ENCODE data around the gene CFAP46. TPM values are rescaled to one million over a fixed set of nuclear protein-coding genes. Genes with fewer than 3 reads are reported as not detected.

Gene CFAP46
- total RNA-seq, 4 donors from 2014 or later, result 0.32 to 0.54 TPM; not detected in 2

DNA sequence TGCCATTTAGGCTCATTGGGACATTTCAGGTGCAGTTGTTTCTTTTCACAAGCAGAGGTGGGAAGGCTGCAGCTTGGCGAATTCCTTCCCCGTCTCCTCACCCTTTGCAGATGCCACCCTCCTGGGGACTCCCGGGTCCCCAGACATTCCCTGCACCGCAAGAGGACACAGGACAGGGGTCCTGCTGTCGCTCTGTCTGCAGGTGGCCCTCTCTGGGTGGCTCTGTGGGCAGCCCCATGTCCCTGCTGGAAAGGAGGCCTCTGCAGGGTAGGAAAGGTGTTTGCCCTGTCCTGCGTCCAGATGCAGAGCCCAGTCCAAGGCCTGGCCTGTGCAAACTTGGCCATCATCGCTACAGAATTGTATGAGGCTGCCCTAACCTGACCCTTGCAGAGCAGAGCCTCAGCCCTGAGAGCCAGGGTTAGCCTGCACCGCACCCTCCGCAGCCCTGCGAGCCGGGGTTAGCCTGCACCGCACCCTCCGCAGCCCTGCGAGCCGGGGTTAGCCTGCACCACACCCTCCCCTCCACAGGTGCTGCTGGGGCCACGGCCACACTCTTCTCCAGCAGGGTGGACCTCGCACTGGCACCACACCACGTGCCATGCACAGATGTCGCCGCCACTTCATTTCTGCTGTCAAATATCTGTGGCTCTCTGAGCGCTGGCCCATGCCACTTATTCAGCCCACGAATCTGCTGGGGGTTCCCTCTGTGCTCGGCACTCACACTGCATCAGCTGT, 61.0 kb downstream of the CFAP46 start:
- intact Hi-C loops (cut with DNase I; ENCODE audit: low total_unique reads), result no loop called here
- DNase-seq (ENCODE audit: low spot score in 2 of 2), result peak in 1 of 2 donors; percentile 66
- no peak for TF ChIP-seq CTCF (IDR thresholded peaks at IDR 0.05)
- no peak for TF ChIP-seq POLR2A (IDR thresholded peaks at IDR 0.05)
- H3K4me3 ChIP-seq (ENCODE audit: low read depth, poor library complexity, severe bottlenecking), result no peak overlapping the region
- WGBS, 2 donors, result 91 to 92% methylated on average over 23 of the region's 23 CpGs

GRCh38 chr10:132880128-132880981, 62.0 kb downstream of the CFAP46 start:
- peak in 1 of 2 donors; percentile 75 for DNase-seq (ENCODE audit: low spot score in 2 of 2)
- WGBS, 2 donors, result 87 to 89% methylated on average over 21 to 35 of the region's 35 CpGs
- TF ChIP-seq POLR2A (IDR thresholded peaks at IDR 0.05), result no peak
- TF ChIP-seq CTCF (IDR thresholded peaks at IDR 0.05), result no peak
- H3K4me3 ChIP-seq (ENCODE audit: low read depth, poor library complexity, severe bottlenecking), result no peak overlapping the region
- intact Hi-C loops (cut with DNase I; ENCODE audit: low total_unique reads), result no loop called here

GRCh38 chr10:132879408-132880127, 62.8 kb downstream of the CFAP46 start:
- H3K4me3 ChIP-seq (ENCODE audit: low read depth, poor library complexity, severe bottlenecking), result no peak overlapping the region
- WGBS, 2 donors, result 19 to 24% methylated on average over 15 to 27 of the region's 38 CpGs
- TF ChIP-seq POLR2A (IDR thresholded peaks at IDR 0.05), result no peak
- no peak for TF ChIP-seq CTCF (IDR thresholded peaks at IDR 0.05)
- intact Hi-C loops (cut with DNase I; ENCODE audit: low total_unique reads), result no loop called here
- peak in 1 of 2 donors; percentile 76 for DNase-seq (ENCODE audit: low spot score in 2 of 2)

GRCh38 chr10:132878730-132879407, 63.5 kb downstream of the CFAP46 start:
- peak in 1 of 2 donors; percentile 81 for DNase-seq (ENCODE audit: low spot score in 2 of 2)
- 50% methylated on average over 24 to 25 of the region's 25 CpGs for WGBS, 2 donors
- H3K4me3 ChIP-seq (ENCODE audit: low read depth, poor library complexity, severe bottlenecking), result no peak overlapping the region
- TF ChIP-seq CTCF (IDR thresholded peaks at IDR 0.05) (no peak), POLR2A (IDR thresholded peaks at IDR 0.05) (no peak)
- intact Hi-C loops (cut with DNase I; ENCODE audit: low total_unique reads), result no loop called here

- peak in 1 of 2 donors; percentile 81 for DNase-seq (ENCODE audit: low spot score in 2 of 2)
- intact Hi-C loops (cut with DNase I; ENCODE audit: low total_unique reads), result no loop called here
- 45 to 64% methylated on average over 20 to 25 of the region's 27 CpGs for WGBS, 2 donors
- TF ChIP-seq CTCF (IDR thresholded peaks at IDR 0.05), result no peak
- no peak overlapping the region for H3K4me3 ChIP-seq (ENCODE audit: low read depth, poor library complexity, severe bottlenecking)
These were observed 64.2 kb downstream of the CFAP46 start for GRCh38 chr10:132878091-132878729.

Data from lower leg skin (tissue), 4 donors.